H1 (cell line): ENCODE measurements around the gene CXCR5. TPM values are rescaled to one million over a fixed set of nuclear protein-coding genes. Genes with fewer than 3 reads are reported as not detected.
"Not testable (repeated sequence)": the region's sequence is repeated elsewhere in the genome, so short reads cannot be mapped to it uniquely, and the experiment has no call there.

Experiments
- CTCF ChIA-PET: fragments of 300-600 bp; sonication (Branson Sonifier 250); formaldehyde crosslinking; loops from one replicate; lab custom pipeline; 2021; ENCODE audit not compliant: partially characterized antibody; lab: Charles Lee
- POLR2A ChIA-PET: fragments of 300-600 bp; sonication (Branson Sonifier 250); formaldehyde crosslinking; loops from one replicate; lab custom pipeline; 2021; ENCODE audit warnings: inconsistent platforms; ENCODE audit not compliant: partially characterized antibody; lab: Charles Lee
- DNase-seq, 2 experiments: peaks; one replicate each; pipeline versions ENCODE4 v3.0.0 to v3.0.0-alpha.2; 2010 to 2022; ENCODE audit warnings: low spot score in 2 of 2, low read depth in 1 of 2, mixed read lengths in 1 of 2
- FAIRE-seq: peaks from 2 replicates; lab custom pipeline; 2011; peaks lifted over from hg19 to GRCh38; lab: Jason Lieb, UNC
- H2AFZ ChIP-seq: 2 replicates; pipeline ENCODE4 v1.8.1; 2012; ENCODE audit warnings: low read length, inconsistent platforms
- H2AK5ac ChIP-seq: 2 replicates; pipeline ENCODE4 v1.6.1; 2013; ENCODE audit warnings: low read depth, low read length
- H2BK120ac ChIP-seq: replicated peaks from 2 replicates; pipeline ENCODE3; 2013; ENCODE audit warnings: low read depth, low read length, inconsistent platforms
- H2BK12ac ChIP-seq: 2 replicates; pipeline ENCODE4 v1.6.1; 2013; ENCODE audit warnings: low read depth, low read length
- H2BK15ac ChIP-seq: 2 replicates; pipeline ENCODE4 v1.6.1; 2013; ENCODE audit warnings: low read length
- H2BK20ac ChIP-seq: 2 replicates; pipeline ENCODE4 v1.6.1; 2013; ENCODE audit warnings: low read length
- H2BK5ac ChIP-seq: 2 replicates; pipeline ENCODE4 v1.6.1; 2013; ENCODE audit warnings: low read depth, low read length
- H3K14ac ChIP-seq: 2 replicates; pipeline ENCODE4 v1.6.1; 2013; ENCODE audit warnings: inconsistent platforms; ENCODE audit not compliant: insufficient read length
- H3K18ac ChIP-seq: 2 replicates; pipeline ENCODE4 v1.6.1; 2013; ENCODE audit warnings: low read length; ENCODE audit errors: extremely low read depth
- H3K23ac ChIP-seq: 2 replicates; pipeline ENCODE4 v1.6.1; 2013; ENCODE audit warnings: inconsistent platforms; ENCODE audit not compliant: insufficient read length
- H3K23me2 ChIP-seq: 2 replicates; pipeline ENCODE4 v1.6.1; 2013; ENCODE audit warnings: low read depth, low read length
- H3K27ac ChIP-seq: 2 replicates; pipeline ENCODE4 v1.6.1; 2011; ENCODE audit warnings: low read depth, low read length, inconsistent platforms
- H3K27me3 ChIP-seq, 4 experiments: replicated peaks in 1 of 4; 1 replicate in 1 of 4; 2 replicates in 3 of 4; pipeline versions ENCODE4 v1.6.1 to v1.8.1; 2011 to 2013; ENCODE audit warnings: low read length in 3 of 4, mild to moderate bottlenecking in 3 of 4, inconsistent platforms in 2 of 4, mixed read lengths in 2 of 4, moderate library complexity in 1 of 4; ENCODE audit not compliant: control insufficient read depth in 3 of 4, insufficient read depth in 3 of 4; ENCODE audit errors: extremely low read depth in 1 of 4
- H3K36me3 ChIP-seq, 4 experiments: 2 replicates each; pipeline versions ENCODE4 v1.6.1 to v1.8.1; 2011 to 2013; ENCODE audit warnings: mild to moderate bottlenecking in 4 of 4, low read length in 3 of 4, moderate library complexity in 2 of 4, control low read depth in 1 of 4, inconsistent platforms in 1 of 4; ENCODE audit not compliant: insufficient read depth in 4 of 4, control insufficient read depth in 2 of 4
- H3K4ac ChIP-seq: replicated peaks from 2 replicates; pipeline ENCODE3; 2013; ENCODE audit warnings: low read length, low read depth, mixed read lengths, inconsistent platforms; ENCODE audit not compliant: insufficient read length
- H3K4me1 ChIP-seq, 4 experiments: replicated peaks in 1 of 4; 1 replicate in 1 of 4; 2 replicates in 3 of 4; pipeline versions ENCODE4 v1.6.1 to v1.8.1; 2011 to 2013; ENCODE audit warnings: low read length in 3 of 4, inconsistent platforms in 2 of 4, mixed read lengths in 1 of 4; ENCODE audit not compliant: insufficient read depth in 4 of 4, control insufficient read depth in 3 of 4
- H3K4me2 ChIP-seq, 2 experiments: 2 replicates each; pipeline versions ENCODE4 v1.6.1 to v1.8.1; 2011 to 2013; ENCODE audit warnings: low read depth in 2 of 2, low read length in 2 of 2, control low read depth in 1 of 2, inconsistent platforms in 1 of 2, mild to moderate bottlenecking in 1 of 2; ENCODE audit not compliant: insufficient read depth in 1 of 2
- H3K4me3 ChIP-seq, 4 experiments: fragments of 200-600, 300-600 bp in 1 of 4; sonication (generic), shearing (Covaris generic), sonication (Bioruptor Twin) in 1 of 4; 2 replicates each; pipeline versions ENCODE4 v1.5.1 to v1.8.1; 2011 to 2016; ENCODE audit warnings: low read length in 4 of 4, low read depth in 3 of 4, control low read depth in 2 of 4, inconsistent platforms in 2 of 4, mild to moderate bottlenecking in 2 of 4, mixed read lengths in 1 of 4, moderate library complexity in 1 of 4; ENCODE audit not compliant: insufficient read depth in 2 of 4; ENCODE audit errors: extremely low read depth in 1 of 4
- H3K56ac ChIP-seq: replicated peaks from 2 replicates; pipeline ENCODE3; 2013; ENCODE audit warnings: low read depth, mild to moderate bottlenecking, mixed read lengths, low read length, inconsistent platforms; ENCODE audit not compliant: insufficient read length
- H3K79me1 ChIP-seq: 2 replicates; pipeline ENCODE4 v1.6.1; 2013; ENCODE audit warnings: low read depth, low read length, control low read depth
- H3K79me2 ChIP-seq, 2 experiments: 2 replicates each; pipeline versions ENCODE4 v1.6.1 to v1.8.1; 2012 to 2013; ENCODE audit warnings: low read length in 2 of 2, mild to moderate bottlenecking in 2 of 2, inconsistent platforms in 1 of 2; ENCODE audit not compliant: insufficient read depth in 2 of 2, control insufficient read depth in 1 of 2
- H3K9ac ChIP-seq, 4 experiments: replicated peaks in 1 of 4; 1 replicate in 1 of 4; 2 replicates in 3 of 4; pipeline versions ENCODE4 v1.6.1 to v1.8.1; 2011 to 2013; ENCODE audit warnings: low read depth in 3 of 4, low read length in 3 of 4, control low read depth in 2 of 4, mild to moderate bottlenecking in 2 of 4, moderate library complexity in 2 of 4, inconsistent platforms in 1 of 4; ENCODE audit errors: extremely low read depth in 1 of 4
- H3K9me3 ChIP-seq, 2 experiments: 2 replicates each; pipeline versions ENCODE4 v1.6.1 to v1.8.1; 2012 to 2013; ENCODE audit warnings: mild to moderate bottlenecking in 2 of 2, moderate library complexity in 2 of 2, control low read depth in 1 of 2, inconsistent platforms in 1 of 2, low read depth in 1 of 2, low read length in 1 of 2, mixed read lengths in 1 of 2; ENCODE audit not compliant: insufficient read depth in 2 of 2
- H4K20me1 ChIP-seq, 2 experiments: replicated peaks in 1 of 2; 2 replicates each; pipeline versions ENCODE3 to v1.8.1; 2011 to 2013; ENCODE audit warnings: inconsistent platforms in 2 of 2, low read length in 2 of 2, mild to moderate bottlenecking in 1 of 2; ENCODE audit not compliant: insufficient read depth in 2 of 2, control insufficient read depth in 1 of 2
- H4K5ac ChIP-seq: 2 replicates; pipeline ENCODE4 v1.6.1; 2013; ENCODE audit warnings: low read length, low read depth, mixed read lengths, inconsistent platforms; ENCODE audit not compliant: insufficient read length
- H4K8ac ChIP-seq: 2 replicates; pipeline ENCODE4 v1.8.0; 2013; ENCODE audit warnings: mild to moderate bottlenecking, moderate library complexity, low read length, inconsistent platforms; ENCODE audit not compliant: insufficient read depth; ENCODE audit errors: extremely low read depth
- H4K91ac ChIP-seq: replicated peaks from 2 replicates; pipeline ENCODE3; 2013; ENCODE audit warnings: low read length, mixed read lengths, inconsistent platforms; ENCODE audit not compliant: insufficient read length
- WGBS, 2 experiments: shearing (Covaris generic) in 1 of 2; methylation state at CpG; one replicate each; pipeline versions ENCODE4 v1.1.6 to v1.1.7; 2013 to 2015; ENCODE audit warnings: low lambda C conversion rate in 2 of 2, mixed read lengths in 2 of 2, inconsistent platforms in 1 of 2, low coverage in 1 of 2, missing lambda C conversion rate in 1 of 2; ENCODE audit not compliant: insufficient replicate concordance in 2 of 2, insufficient coverage in 1 of 2, insufficient read length in 1 of 2; ENCODE audit errors: extremely low coverage in 1 of 2, missing lambda C conversion rate in 1 of 2; 5-methylcytosine and 5-hydroxymethylcytosine counted together
- polyA plus RNA-seq, 7 experiments: library from polyadenylated mRNA; depleted of rRNA in 3 of 7; stranded (reverse) in 5 of 7; unstranded in 2 of 7; fragments of >200 nt in 5 of 7; fragments of 200-250 nt in 2 of 7; gene quantifications; 1 replicate in 5 of 7; 2 replicates in 1 of 7; 4 replicates in 1 of 7; pipeline versions ENCODE4 v1.2.1 to v1.2.3, GENCODE V29; 2011 to 2013; ENCODE audit warnings: missing spikeins in 2 of 7, mixed read lengths in 2 of 7
- total RNA-seq: library from RNA; stranded (reverse); fragmentation: NEBNext Ultra II Directional; extraction: Animal tissue kit (Norgen Biotek cat#: 25700); gene quantifications from 2 replicates; pipeline ENCODE4 v1.2.1, GENCODE V29; 2021

Gene CXCR5
- total and polyA plus RNA-seq, 2 of the 8 experiments (the other 6 are each of a cell fraction or from before 2014, with no cell fraction given) = not detected

- H2BK15ac ChIP-seq, H2AFZ ChIP-seq, H3K14ac ChIP-seq, H4K91ac ChIP-seq, H3K23me2 ChIP-seq, H4K20me1 ChIP-seq, POLR2A ChIA-PET, H3K4me1 ChIP-seq, H3K79me1 ChIP-seq, H3K18ac ChIP-seq, H3K9me3 ChIP-seq, H2BK5ac ChIP-seq, DNase-seq, H3K4me3 ChIP-seq, H2BK20ac ChIP-seq, CTCF ChIA-PET, H3K27me3 ChIP-seq, H2BK120ac ChIP-seq, H3K9ac ChIP-seq, H3K4ac ChIP-seq, H3K27ac ChIP-seq, H4K5ac ChIP-seq, FAIRE-seq, H2BK12ac ChIP-seq, H3K4me2 ChIP-seq, H3K36me3 ChIP-seq, H2AK5ac ChIP-seq, H3K56ac ChIP-seq, H3K79me2 ChIP-seq, H3K23ac ChIP-seq, H4K8ac ChIP-seq: not testable (repeated sequence)
- WGBS, 2 experiments = 86% methylated on average over 7 of the region's 7 CpGs; no CpG with 5 or more reads in 1 of the 2 experiments
Observed at GRCh38 chr11:118842843-118843242, 40.8 kb upstream of the CXCR5 start.
